Sigmoid colon (tissue), 7 donors: ENCODE data around the gene CIDEA. TPM values are rescaled to one million over a fixed set of nuclear protein-coding genes. Genes with fewer than 3 reads are reported as not detected.

Source experiments
- DNase-seq: peaks from one replicate; pipeline ENCODE4 v3.0.0-alpha.2; 2019
- H3K27ac ChIP-seq, 4 donors: fragments of 200-600 bp; sonication (generic); one replicate each; pipeline ENCODE4 v1.5.1; 2016 to 2019; ENCODE audit warnings: mild to moderate bottlenecking in 1 of 4
- H3K27me3 ChIP-seq, 3 donors: fragments of 200-600 bp; sonication (generic); one replicate each; pipeline ENCODE4 v1.5.1; 2019; ENCODE audit warnings: mild to moderate bottlenecking in 1 of 3
- H3K36me3 ChIP-seq, 4 donors: fragments of 200-600 bp; sonication (generic); one replicate each; pipeline ENCODE4 v1.5.1; 2016 to 2019
- H3K4me1 ChIP-seq, 4 donors: fragments of 200-600 bp; sonication (generic); one replicate each; pipeline ENCODE4 v1.5.1; 2017 to 2019
- H3K4me3 ChIP-seq, 4 donors: fragments of 200-600 bp; sonication (generic); one replicate each; pipeline ENCODE4 v1.5.1; 2017 to 2019; ENCODE audit warnings: mild to moderate bottlenecking in 2 of 4, moderate library complexity in 1 of 4
- H3K9me3 ChIP-seq, 4 donors: fragments of 200-600 bp in 3 of 4; sonication (generic) in 3 of 4; one replicate each; pipeline versions ENCODE4 v1.5.1 to v1.6.1; 2013 to 2019
- CTCF ChIP-seq, 4 experiments: fragments of 450-650 bp in 3 of 4; fragments of 200-600 bp in 1 of 4; IDR thresholded peaks; one replicate each; pipeline ENCODE4 v1.5.1; 2016 to 2019; ENCODE audit warnings: antibody characterized with exemption in 4 of 4, mild to moderate bottlenecking in 3 of 4, moderate library complexity in 2 of 4
- EP300 ChIP-seq, 4 donors: sonication (generic); formaldehyde crosslinking; IDR thresholded peaks; one replicate each; pipeline ENCODE4 v1.6.1; 2017; ENCODE audit warnings: antibody characterized with exemption in 4 of 4
- POLR2A ChIP-seq, 2 donors: fragments of 450-650 bp; IDR thresholded peaks; one replicate each; pipeline ENCODE4 v1.6.1; 2016; ENCODE audit warnings: antibody characterized with exemption in 2 of 2, mild to moderate bottlenecking in 2 of 2, moderate library complexity in 2 of 2
- POLR2AphosphoS5 ChIP-seq, 4 donors: sonication (generic); formaldehyde crosslinking; IDR thresholded peaks; one replicate each; pipeline ENCODE4 v1.6.1; 2017; ENCODE audit warnings: antibody characterized with exemption in 4 of 4
- WGBS, 2 donors: extraction: QIAGEN DNeasy Blood & Tissue Kit; methylation state at CpG; one replicate each; pipeline ENCODE4 v1.1.7; 2013; 5-methylcytosine and 5-hydroxymethylcytosine counted together
- intact Hi-C: fragments of 100-400 bp; cut with DNase I; formaldehyde crosslinking; loops from one replicate; pipeline ENCODE4 v1.15.1; 2023
- polyA plus RNA-seq, 3 donors: library from polyadenylated mRNA; stranded (reverse); fragments of 200-250 nt; gene quantifications; one replicate each; pipeline ENCODE4 v1.2.3, GENCODE V29; 2013
- total RNA-seq, 4 donors: library from RNA; depleted of rRNA; stranded (reverse); fragments of >200 nt; gene quantifications; one replicate each; pipeline ENCODE4 v1.1.0, GENCODE V29; 2016
- donor health status: healthy with polysubstance abuse.
- donor health status: Bipolar disorder and iron deficiency.
- donor health status: healthy.

The CIDEA gene
- total and polyA plus RNA-seq, 7 donors, result 4.2 to 17.8 TPM; not detected in 5

DNA sequence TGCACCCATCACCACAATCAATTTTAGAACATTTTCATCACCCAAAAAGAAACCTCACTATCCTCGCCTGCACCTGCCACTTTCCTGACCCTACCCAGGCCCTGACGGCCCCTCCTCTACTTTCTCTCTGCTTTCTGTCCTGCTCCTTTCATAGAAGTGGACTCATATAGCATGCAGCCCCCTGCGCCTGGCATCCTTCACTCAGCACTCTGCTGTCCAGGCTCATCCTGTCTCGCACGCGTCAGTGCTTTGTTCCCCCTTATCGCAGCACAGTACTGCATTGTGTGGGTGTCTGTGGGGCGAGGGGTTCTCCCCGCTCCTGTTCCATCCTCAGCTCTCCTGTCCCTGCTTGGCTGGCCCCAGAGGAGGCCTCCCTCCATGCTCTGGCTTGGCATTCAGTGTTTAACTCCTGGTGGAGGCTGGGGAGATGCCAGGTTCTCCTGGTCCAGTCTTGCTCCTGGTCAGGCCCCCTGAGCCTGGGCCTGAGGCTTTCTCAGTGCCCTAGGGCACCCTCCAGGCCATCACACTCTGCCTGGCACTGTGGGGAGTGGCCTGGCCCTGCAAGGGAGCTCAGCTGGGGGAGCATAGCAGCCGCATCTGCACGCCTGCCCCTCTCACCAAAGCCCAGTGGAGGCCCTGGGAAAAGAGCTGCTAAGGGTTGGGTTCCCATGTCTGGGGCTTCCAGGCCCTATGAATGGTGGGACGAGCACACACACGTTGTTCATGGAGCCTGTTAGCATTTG is 47.3 kb downstream of the CIDEA start:
- intact Hi-C loops, result no loop called here

GRCh38 chr18:12302391-12303147 is 48.4 kb downstream of the CIDEA start:
- Histone ChIP-seq H3K27me3 (no peaks in the 10 kb centered on the region), H3K9me3 (no peaks in the 10 kb centered on the region), H3K36me3 (no peaks in the 10 kb centered on the region), H3K27ac (no peak overlapping the region), H3K4me3 (no peak overlapping the region), H3K4me1 (peaks cover 0 to 29% (median 25%) of the 10 kb centered on the region in 4 donors)
- WGBS, 2 donors, result 84 to 88% methylated on average over 14 of the region's 14 CpGs
- peak; percentile 54 for DNase-seq
- TF ChIP-seq CTCF (IDR thresholded peaks at IDR 0.05) (no peak), POLR2A (IDR thresholded peaks at IDR 0.05) (no peak), EP300 (IDR thresholded peaks at IDR 0.05) (no peak), POLR2AphosphoS5 (IDR thresholded peaks at IDR 0.05) (no peak)
- intact Hi-C loops, result no loop called here

More for the DNA sequence above, 47.3 kb downstream of the CIDEA start:
- DNase-seq, result peak; percentile 36
- Histone ChIP-seq H3K27ac (no peak overlapping the region), H3K9me3 (no peaks in the 10 kb centered on the region), H3K4me3 (no peak overlapping the region), H3K27me3 (no peaks in the 10 kb centered on the region), H3K36me3 (no peaks in the 10 kb centered on the region), H3K4me1 (peaks cover 0 to 20% (median 16%) of the 10 kb centered on the region in 4 donors)
- 88% methylated on average over 13 of the region's 13 CpGs for WGBS, 2 donors
- no peak for TF ChIP-seq POLR2AphosphoS5 (IDR thresholded peaks at IDR 0.05)
- TF ChIP-seq EP300 (IDR thresholded peaks at IDR 0.05), result no peak
- no peak for TF ChIP-seq CTCF (IDR thresholded peaks at IDR 0.05)
- no peak for TF ChIP-seq POLR2A (IDR thresholded peaks at IDR 0.05)

DNA sequence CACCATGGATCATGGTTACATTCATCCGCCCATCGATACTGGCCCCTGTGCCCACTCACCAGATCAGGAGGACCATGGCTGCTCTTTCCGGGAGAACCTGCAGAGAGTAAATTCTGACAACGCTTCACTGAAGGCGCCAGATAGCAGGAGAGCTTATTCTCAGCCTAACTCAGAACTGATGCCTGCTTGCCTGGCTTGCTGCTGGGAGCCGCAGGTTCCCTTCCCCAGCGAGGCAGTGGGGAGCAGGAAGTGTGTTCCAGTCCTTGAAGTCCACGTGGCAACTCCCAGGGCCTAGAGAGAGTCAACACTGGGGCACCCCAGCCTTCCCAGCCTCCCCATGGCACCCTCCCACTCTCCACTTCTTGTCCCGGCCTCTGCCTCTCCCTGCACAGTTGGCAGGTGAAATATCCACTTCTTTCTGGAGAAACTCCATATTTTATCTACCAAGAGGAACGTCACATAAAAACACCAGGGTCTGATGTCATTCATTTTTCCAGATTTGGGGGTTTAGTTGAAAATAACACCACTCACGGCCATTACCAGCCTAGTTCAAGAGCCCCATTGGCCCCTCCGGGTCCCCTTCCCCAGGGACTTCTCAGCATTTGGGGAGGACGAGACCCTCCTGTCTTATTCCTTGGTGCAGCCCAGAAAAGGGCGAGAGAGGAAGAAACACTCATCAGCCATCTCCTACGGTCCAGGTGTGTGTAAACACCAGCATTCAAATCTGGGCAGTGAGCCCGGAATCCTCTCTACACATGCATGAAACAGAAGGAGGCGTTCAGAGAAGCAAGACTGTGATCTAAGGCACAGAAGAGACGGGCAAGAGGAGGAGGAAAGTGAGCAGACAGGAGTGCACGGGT is 50.4 kb downstream of the CIDEA start:
- peak overlapping the region in 3 of 4 donors; percentile 40 to 44 (median 44) for H3K27ac ChIP-seq
- DNase-seq, result peak; percentile 34
- H3K9me3 ChIP-seq, result no peaks in the 10 kb centered on the region
- intact Hi-C loops, result no loop called here
- WGBS, 2 donors, result 43 to 76% methylated on average over 19 of the region's 19 CpGs
- no peaks in the 10 kb centered on the region for H3K27me3 ChIP-seq
- TF ChIP-seq EP300 (IDR thresholded peaks at IDR 0.05), result no peak
- no peak for TF ChIP-seq CTCF (IDR thresholded peaks at IDR 0.05)
- no peak for TF ChIP-seq POLR2AphosphoS5 (IDR thresholded peaks at IDR 0.05)
- TF ChIP-seq POLR2A (IDR thresholded peaks at IDR 0.05), result no peak
- H3K4me1 ChIP-seq, result peaks cover 0 to 34% (median 30%) of the 10 kb centered on the region in 4 donors
- no peaks in the 10 kb centered on the region for H3K36me3 ChIP-seq
- no peak overlapping the region for H3K4me3 ChIP-seq

- Histone ChIP-seq H3K9me3 (no peaks in the 10 kb centered on the region), H3K4me1 (peaks cover 0 to 40% (median 36%) of the 10 kb centered on the region in 4 donors), H3K36me3 (no peaks in the 10 kb centered on the region), H3K27me3 (no peaks in the 10 kb centered on the region), H3K4me3 (no peak overlapping the region), H3K27ac (peak overlapping the region in 3 of 4 donors; percentile 40 to 44 (median 44))
- TF ChIP-seq EP300 (IDR thresholded peaks at IDR 0.05), result no peak
- TF ChIP-seq POLR2AphosphoS5 (IDR thresholded peaks at IDR 0.05), result no peak
- no peak for TF ChIP-seq POLR2A (IDR thresholded peaks at IDR 0.05)
- 60 to 87% methylated on average over 12 of the region's 12 CpGs for WGBS, 2 donors
- DNase-seq, result no peak
- intact Hi-C loops, result no loop called here
These were observed 51.0 kb downstream of the CIDEA start for GRCh38 chr18:12305211-12305610.
